HG03139 (cell line): Measurements from ENCODE around the gene PTCRA.
"Not testable (repeated sequence)": the region's sequence is repeated elsewhere in the genome, so short reads cannot be mapped to it uniquely, and the experiment has no call there.

Source experiments
- ATAC-seq: cut with Tn5 transposase; IDR thresholded peaks from one replicate; pipeline ENCODE4 v1.9.1; 2021; ENCODE audit not compliant: unreplicated experiment

The PTCRA gene

DNA sequence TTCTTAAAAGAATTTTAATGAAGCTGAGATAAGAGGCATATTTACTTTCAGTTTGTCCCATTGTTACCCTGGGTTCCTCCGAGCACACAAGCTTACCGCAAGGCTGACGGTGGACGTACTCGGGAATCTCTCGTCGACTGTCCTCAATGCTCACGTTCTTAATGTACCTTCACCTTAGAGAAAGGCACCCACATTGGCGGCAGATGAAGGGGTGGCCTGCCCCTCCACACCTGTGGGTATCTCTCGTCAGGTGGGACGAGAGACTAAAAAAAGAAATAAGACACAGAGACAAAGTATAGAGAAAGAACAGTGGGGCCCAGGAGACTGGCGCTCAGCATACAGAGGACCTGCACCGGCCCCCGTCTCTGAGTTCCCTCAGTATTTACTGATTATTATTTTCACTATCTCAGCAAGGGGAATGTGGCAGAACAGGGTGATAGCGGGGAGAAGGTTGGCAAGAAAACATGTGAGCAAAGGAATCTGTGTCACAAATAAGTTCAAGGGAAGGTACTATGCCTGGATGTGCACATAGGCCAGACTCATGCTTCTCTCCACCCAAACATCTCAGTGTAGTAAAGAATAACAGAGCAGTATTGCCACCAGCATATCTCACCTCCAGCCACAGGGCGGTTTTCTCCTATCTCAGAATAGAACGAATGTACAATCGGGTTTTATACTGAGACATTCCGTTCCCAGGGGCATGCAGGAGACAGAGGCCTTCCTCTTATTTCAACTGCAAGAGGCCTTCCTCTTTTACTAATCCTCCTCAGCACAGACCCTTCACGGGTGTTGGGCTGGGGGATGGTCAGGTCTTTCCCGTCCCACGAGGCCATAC lies 13.2 kb upstream of the PTCRA start:
- ATAC-seq, result not testable (repeated sequence)

DNA sequence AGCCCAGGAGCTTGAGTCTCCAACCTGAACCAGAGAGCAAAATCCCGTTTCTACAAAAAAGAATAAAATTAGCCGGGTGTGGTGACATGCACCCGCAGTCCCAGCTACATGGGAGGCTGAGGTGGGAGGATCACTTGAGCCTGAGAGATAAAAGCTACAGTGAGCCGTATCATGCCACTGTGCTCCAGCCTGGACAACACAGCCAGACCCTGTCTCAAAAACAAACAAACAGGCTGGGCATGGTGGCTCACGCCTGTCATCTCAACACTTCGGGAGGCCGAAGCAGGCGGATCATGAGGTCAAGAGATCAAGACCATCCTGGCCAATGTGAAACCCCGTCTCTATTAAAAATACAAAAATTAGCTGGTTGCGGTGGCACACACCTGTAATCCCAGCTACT lies 11.4 kb upstream of the PTCRA start:
- no peak for ATAC-seq

DNA sequence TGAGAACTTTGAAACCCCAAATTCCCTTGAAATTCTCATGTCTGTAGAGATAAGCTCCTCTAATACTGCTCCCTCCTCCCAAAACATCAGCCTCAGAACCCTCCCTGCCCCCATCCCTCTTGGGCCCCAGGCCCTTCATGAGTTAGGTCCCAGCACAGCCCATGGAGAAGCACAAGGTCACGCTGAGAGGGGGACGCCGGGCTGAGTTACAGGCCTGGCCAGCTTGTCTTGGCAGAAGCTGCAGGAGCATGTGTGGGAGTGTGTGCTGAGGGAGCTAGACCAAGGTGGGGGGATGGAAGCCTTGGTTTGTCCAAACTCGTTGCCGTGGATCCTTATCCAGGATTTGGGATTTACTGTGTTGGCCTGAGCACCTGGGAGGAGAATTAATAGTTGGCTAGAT lies 8.5 kb upstream of the PTCRA start:
- ATAC-seq, result no peak

DNA sequence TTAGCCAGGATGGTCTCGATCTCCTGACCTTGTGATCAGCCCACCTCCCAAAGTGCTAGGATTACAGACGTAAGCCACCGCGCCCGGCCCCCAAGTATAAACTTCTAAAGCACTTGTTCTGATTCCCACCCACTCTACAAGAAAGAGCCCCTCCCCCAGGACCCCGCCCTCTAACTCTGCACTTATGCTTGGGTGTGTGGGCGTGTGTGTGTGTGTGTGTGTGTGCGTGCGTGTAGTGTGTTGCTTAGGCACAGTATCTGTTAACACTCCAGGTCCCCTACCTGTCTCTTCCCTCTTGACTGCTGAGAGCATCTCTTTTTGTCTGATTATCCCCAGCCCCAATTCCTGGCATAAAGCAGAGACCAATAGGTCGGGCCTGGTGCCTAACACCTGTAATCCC lies 6.0 kb upstream of the PTCRA start:
- no peak for ATAC-seq

DNA sequence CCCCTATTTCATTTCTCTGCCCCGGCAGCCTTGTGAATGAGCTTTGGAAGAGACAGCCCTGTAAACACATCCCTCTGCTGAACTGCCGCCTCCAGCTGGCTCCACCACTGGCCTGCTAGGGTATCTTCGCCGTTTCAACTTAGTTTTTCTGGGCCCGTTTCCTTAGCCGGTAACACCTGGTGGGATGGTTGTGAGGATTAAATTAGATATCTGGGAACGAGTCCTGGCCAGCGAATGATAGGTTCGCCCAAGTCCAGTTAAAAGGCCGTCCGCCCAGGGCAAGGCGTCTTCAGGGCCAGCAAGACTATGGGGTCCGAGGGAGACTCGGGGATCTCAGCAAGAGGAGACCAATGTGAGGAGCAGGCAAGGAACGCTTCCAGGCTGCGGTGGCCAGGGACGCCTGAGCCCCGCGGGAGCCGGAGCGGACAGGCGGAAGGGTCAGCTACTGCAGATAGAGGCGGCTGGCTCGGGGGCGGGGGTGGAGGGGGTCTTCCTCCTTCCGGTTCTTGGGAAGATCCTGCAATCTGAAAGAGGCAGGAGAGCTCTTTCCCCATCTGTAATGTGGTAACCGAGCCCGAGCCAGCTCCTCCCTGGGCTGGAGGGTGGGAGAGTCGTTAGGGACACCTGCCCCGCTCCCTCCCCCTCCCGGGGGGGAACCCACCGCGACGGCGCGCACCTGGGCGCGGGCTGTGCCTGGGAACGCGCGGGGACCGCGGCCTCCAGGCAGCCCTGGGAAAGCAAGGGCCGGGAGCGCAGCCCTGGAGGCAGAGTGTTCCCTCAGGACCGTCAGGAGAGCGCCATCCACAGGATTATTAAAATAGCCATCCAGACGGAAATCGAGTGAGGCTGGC lies 4.5 kb upstream of the PTCRA start:
- no peak for ATAC-seq

DNA sequence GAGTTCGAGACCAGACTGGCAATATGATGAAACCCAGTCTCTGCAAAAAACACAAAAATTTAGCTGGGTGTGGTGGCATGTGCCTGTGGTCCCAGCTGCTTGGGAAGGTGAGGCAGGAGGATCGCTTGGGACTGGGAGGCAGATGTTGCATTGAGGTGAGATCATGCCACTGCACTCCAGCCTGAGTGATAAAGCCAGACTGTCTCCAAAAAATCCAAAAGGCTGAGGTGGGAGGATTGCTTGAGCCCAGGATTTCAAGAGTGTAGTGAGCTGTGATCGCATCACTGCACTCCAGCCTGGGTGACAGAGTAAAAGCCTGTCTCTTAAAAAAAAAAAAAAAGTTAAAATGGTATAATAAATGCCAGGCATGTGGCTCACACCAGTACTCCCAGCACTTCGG lies 1.3 kb upstream of the PTCRA start:
- ATAC-seq, result no peak

DNA sequence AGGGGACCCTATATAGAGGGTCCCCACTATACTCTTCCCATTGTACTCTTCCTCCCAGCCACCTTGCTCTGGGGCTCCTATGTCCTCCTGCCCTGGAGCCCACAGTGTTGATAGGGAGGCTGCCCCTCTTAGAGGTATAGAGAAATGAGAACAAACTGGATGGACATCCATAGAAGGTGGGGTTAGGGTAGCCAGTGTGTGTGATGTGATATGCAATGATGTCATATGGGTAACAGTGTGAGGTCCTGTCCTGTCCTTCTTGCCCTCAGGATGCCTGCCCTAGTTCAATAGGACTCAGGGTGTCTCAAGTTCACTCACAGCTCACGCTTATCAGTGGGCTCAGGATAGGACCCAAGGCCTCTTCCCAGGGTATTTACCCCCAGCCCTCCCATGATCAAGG lies 435 bp downstream of the PTCRA start:
- no peak for ATAC-seq

DNA sequence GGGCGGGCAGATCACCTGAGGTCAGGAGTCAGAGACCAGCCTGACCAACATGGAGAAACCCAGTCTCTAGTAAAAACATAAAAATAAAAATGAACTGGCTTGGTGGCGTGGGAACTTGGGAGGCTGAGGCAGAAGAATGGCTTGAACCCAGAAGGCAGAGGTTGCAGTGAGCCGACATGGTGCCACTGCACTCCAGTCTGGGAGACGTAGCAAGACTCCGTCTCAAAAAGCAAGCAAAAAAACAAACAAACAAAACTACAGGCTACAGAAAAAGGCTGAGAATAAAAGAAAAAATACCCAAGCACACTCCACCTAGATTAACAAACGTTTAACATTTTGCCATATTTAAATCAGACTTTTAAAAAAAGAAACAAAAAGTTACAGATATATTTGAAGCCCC lies 5.9 kb downstream of the PTCRA start:
- ATAC-seq, result no peak

DNA sequence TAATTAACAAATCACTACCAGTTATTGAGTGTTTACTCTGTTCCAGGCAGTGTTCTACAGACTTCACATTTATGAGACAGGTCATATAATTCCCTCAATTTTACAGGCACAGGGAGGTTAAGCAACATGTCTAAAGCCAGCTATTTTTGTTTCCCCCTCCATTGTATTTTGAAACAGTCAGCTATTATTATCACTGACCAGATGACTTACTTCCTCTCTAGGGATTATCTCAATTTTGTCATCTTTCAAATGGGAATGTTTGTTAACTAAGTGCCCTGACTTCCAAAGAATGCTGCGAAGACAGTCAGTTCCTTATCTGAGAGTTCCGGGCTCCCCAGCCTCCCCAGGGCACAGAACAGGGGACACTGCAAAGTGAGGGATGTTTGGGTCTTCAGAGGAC lies 7.8 kb downstream of the PTCRA start:
- ATAC-seq, result no peak

DNA sequence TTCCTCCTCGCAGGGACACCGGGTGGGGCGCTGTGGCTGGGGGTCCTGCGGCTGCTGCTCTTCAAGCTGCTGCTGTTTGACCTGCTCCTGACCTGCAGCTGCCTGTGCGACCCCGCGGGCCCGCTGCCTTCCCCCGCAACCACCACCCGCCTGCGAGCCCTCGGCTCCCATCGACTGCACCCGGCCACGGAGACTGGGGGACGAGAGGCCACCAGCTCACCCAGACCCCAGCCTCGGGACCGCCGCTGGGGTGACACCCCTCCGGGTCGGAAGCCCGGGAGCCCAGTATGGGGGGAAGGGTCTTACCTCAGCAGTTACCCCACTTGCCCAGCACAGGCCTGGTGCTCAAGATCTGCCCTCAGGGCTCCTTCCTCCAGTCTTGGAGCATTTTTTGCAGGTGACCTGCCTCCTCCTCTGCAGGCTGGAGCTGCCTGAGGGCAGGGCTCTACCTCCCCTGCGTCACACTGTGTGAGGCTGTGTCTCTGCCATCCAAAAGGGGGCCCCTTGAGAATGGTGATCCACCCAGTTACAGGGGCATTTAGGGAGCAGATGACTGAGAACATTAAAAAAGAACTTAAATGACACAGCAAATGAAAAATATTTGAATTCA lies 9.5 kb downstream of the PTCRA start:
- ATAC-seq, result no peak

DNA sequence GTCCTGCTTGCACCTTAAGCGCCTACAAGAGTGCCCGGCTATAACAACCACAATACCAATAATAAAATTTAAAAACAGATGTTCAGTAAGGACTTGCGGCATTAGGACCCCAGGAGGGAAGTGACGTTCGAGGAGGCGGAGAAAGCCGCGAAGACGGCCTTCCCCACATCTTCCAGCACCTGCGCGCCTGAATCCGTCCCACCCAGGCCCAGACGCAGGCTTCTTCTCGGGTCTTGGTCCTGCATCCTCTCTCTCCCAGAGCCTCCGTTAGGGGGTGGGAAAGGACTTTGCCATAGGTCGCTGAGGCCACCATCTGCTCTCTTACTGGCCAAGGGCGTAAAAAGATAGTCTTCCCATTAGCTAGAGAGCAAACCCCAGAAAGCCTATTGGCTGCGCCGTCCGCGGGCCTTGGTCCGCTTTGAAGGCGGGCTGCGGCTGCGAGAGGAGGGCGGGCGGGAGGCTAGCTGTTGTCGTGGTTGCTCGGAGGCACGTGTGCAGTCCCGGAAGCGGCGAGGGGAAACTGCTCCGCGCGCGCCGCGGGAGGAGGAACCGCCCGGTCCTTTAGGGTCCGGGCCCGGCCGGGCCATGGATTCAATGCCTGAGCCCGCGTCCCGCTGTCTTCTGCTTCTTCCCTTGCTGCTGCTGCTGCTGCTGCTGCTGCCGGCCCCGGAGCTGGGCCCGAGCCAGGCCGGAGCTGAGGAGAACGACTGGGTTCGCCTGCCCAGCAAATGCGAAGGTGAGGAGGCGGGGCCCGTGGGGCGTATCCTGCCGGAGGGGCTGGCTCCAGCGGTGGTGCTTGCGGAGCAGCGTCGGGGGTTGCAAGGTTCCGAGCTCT lies 13.3 kb downstream of the PTCRA start, which contains the start of gene CNPY3:
TSS of gene CNPY3 (plus strand) at position 495 of the 835 bp plus-strand sequence. CDS start at position 586, 91 bp downstream.
- ATAC-seq, result peak; percentile 58

DNA sequence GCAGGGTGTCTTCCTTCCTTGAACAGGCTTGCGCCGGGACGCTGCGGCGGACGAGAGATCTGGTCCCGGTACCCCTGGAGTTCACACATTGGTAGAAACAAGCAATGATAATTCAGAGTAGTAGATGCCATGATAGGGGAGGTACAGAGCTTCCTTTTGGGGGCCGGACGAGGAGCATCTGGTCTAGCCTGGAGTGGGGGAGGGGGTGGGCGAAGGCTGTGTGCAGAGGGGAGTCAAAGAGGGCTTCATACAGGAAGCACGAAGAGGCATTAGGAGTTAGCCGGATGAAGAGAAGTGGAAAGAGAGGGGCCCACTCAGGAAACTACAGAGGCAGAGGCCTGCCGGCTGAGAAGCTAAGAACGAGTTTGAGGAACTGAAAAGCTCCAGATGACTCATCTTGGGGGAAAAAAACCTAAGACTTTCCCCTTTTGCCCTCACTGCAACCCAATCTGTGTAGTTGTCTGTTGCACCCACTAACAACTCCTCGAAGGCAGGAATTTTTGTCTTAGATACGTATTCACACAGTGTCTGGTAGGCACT lies 14.0 kb downstream of the PTCRA start:
- ATAC-seq, result peak; percentile 53

DNA sequence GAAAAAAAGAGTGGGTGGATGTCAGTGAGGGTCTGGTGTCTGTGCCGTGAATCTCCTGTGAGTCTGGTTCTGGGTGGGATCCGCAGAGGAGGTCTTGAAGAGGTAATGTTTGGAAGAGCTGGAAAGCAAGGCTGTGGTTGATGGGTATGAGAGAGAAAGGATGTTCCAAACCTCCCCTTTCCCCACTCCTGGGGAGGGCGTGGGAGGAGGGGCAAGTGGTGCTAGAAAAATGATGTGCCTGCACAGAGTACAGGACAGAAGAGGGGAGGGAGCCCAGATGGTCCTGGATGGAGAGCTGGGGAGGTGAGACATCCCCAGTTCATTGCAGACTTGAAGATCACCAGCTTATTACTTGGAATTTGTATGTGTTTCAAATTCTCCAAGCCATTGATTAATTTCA lies 16.6 kb downstream of the PTCRA start:
- ATAC-seq, result no peak

DNA sequence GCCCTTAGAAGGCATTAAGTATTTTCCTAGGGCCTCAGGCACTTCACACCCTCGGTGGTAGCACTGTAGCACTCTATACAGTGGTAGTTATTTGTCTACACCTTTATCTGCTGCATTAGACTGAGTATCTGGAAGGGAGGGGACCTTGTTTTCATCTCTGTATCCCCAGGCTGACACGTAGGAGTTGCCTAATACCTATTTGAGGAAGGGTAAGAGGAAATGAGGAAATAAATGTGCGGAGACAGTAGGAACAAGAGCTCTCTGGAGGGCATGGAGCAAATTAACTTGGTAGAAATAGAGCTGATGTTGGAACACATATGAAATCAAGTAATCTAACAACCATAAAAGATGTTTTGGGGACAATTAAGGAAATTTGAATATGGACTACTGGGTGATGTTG lies 17.4 kb downstream of the PTCRA start:
- no peak for ATAC-seq

DNA sequence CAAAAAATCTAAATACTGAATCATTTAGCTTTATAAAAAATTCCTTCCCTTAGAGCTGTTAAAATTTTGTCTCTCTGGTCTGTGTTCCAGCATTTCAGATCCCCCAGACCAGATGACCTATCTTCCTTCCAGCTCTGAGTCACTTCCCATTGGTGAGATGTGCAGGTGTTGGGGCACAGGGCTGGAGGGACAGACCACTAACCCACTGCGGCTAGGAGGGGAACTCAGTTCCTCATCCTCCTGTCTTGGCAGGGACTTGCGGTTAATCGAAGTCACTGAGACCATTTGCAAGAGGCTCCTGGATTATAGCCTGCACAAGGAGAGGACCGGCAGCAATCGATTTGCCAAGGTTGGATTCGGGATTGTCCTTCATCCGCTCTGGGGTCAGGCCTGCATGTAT lies 19.5 kb downstream of the PTCRA start:
- ATAC-seq, result no peak

DNA sequence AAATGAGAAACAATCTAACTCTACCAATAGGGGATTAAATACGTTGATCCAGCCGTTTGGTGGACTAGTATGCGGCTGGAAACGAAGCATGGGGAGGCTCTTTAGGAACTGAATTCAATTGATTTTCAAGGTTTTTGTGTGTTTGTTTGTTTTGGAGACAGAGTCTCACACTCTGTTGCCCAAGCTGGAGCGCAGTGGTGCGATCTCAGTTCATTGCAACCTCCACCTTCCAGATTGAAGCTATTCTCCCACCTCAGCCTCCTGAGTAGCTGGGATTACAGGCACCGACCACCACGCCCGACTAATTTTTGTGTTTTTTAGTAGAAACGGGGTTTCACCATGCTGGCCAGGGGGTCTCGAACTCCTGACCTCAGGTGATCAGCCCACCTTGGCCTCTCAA lies 20.5 kb downstream of the PTCRA start:
- ATAC-seq, result no peak

DNA sequence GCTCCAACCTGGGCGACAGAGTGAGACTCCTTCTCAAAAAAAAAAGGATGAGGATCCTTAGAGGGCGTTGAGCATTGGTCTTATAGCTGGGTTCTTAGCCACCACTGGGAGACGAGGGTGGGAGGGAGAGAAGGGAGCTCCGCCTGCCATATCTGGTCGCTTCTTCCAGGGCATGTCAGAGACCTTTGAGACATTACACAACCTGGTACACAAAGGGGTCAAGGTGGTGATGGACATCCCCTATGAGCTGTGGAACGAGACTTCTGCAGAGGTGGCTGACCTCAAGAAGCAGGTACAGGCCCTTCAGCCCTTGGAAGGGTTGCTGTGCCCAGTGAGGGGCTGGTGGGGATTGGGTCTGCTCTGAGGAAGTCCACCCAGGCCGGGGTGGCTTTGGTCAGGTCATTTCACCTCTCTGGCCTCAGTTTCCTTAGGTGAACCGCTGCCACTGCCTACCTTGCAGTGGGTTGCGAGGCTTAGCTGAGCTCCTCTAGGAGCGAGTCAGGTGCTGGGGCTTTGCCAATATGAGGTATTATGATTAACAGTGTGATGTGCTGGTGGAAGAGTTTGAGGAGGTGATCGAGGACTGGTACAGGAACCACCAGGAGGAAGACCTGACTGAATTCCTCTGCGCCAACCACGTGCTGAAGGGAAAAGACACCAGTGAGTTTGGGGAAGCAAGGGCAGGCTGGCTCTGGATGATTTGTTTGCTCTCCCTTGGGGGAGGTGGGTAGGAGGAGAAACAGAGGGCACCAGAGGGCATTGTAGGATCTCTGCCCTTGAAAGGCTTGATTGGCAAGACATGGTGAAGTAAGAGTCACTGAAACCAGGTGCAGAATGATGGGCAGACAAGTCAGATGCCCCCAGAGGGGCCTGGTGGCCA lies 21.9 kb downstream of the PTCRA start:
- ATAC-seq, result no peak

DNA sequence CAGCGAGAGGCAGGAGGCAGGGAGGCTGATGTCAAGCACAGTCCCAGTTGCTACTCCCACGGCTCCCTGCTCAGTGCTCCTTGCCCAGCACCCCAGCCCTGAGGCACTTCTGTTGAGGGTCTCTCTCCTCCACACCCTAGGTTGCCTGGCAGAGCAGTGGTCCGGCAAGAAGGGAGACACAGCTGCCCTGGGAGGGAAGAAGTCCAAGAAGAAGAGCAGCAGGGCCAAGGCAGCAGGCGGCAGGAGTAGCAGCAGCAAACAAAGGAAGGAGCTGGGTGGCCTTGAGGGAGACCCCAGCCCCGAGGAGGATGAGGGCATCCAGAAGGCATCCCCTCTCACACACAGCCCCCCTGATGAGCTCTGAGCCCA lies 22.6 kb downstream of the PTCRA start:
- ATAC-seq, result no peak

DNA sequence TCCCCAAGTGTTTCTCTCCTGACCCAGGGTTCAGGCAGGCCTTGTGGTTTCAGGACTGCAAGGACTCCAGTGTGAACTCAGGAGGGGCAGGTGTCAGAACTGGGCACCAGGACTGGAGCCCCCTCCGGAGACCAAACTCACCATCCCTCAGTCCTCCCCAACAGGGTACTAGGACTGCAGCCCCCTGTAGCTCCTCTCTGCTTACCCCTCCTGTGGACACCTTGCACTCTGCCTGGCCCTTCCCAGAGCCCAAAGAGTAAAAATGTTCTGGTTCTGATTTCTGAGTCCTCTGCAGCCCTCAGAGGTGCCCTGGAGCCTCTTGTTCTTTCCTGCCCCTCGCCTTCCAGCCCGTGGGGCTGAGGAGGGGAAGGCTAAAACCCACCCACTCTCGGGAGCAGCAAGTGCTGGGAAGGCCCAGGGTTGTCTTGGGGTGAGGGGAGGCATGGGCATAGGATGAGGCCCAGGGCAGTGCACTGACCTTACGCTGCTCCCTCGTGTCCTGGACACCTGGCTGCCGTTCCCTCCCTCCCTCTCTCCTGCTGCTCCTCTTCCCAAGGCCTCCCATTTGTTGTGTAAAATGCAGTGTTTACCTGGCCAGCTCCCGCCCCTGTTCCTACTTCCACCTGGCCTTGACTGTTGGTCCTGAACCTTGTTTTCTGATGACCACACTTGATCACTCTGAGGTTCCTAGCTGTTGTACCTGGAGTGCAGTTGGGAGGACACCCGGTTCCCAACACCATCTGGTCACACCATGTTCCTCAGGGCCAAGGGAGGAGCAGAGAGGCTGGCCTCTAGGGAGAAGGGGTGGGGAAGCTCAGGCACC lies 23.3 kb downstream of the PTCRA start:
- no peak for ATAC-seq
